Pancreas (tissue), 10 donors: ENCODE data around the gene BRME1. TPM values are rescaled to one million over a fixed set of nuclear protein-coding genes. Genes with fewer than 3 reads are reported as not detected.

Experiments used
- ATAC-seq, 4 donors: fragments of 200-7000 bp; cut with Tn5 transposase; one replicate each; pipeline versions ENCODE4 v1.8.0 to v1.9.1; 2020; ENCODE audit warnings: mild to moderate bottlenecking in 4 of 4, moderate library complexity in 4 of 4
- DNase-seq, 6 donors: peaks; one replicate each; pipeline ENCODE4 v3.0.0-alpha.2; 2020
- FAIRE-seq: peaks from 2 replicates; lab custom pipeline; 2012; peaks lifted over from hg19 to GRCh38; lab: Jason Lieb, UNC
- H3K27ac ChIP-seq, 4 donors: fragments of 200-600 bp; sonication (generic); 1 replicate in 3 of 4; 2 replicates in 1 of 4; pipeline versions ENCODE4 v1.5.0 to v1.8.0; 2020
- H3K27me3 ChIP-seq, 4 donors: fragments of 200-600 bp; one replicate each; pipeline ENCODE4 v1.8.0; 2021
- H3K36me3 ChIP-seq, 3 donors: fragments of 200-600 bp; sonication (generic) in 1 of 3; one replicate each; pipeline versions ENCODE4 v1.5.0 to v1.8.0; 2020 to 2021
- H3K4me1 ChIP-seq, 3 donors: fragments of 200-600 bp; one replicate each; pipeline ENCODE4 v1.8.0; 2021
- H3K4me3 ChIP-seq, 4 donors: fragments of 200-600 bp; sonication (generic) in 2 of 4; one replicate each; pipeline versions ENCODE4 v1.5.0 to v1.8.0; 2020 to 2021
- H3K9me3 ChIP-seq, 4 donors: fragments of 200-600 bp; one replicate each; pipeline ENCODE4 v1.8.0; 2021
- WGBS, 2 donors: extraction: QIAGEN DNeasy Blood & Tissue Kit; methylation state at CpG; one replicate each; pipeline ENCODE4 v1.1.7; 2013; 5-methylcytosine and 5-hydroxymethylcytosine counted together
- intact Hi-C, 3 donors: fragments of 100-400 bp; cut with DNase I; formaldehyde crosslinking; loops; one replicate each; pipeline versions ENCODE4 v1.11.1 to v1.14.2; 2022
- polyA plus RNA-seq, 2 donors: library from polyadenylated mRNA; stranded (reverse); fragments of 200-250 nt; gene quantifications; one replicate each; pipeline ENCODE4 v1.2.3, GENCODE V29; 2013
- total RNA-seq, 6 donors: library from RNA; stranded (reverse); fragmentation: NEBNext Ultra II Directional in 4 of 6; extraction: Animal tissue kit (Norgen Biotek cat#: 25700) in 4 of 6; gene quantifications; one replicate each; pipeline versions ENCODE4 v1.2.1 to v1.2.4, GENCODE V29; 2021 to 2023
- TF ChIP-seq, protein P1 (sequence below), 4 donors: fragments of 200-600 bp; sonication (generic) in 3 of 4; IDR thresholded peaks; one replicate each; pipeline versions ENCODE4 v1.5.0 to v1.8.0; 2021; ENCODE audit warnings: antibody characterized with exemption in 4 of 4
- donor health status: healthy with polysubstance abuse.
- donor health status: DM: no; HTN: no; CAD: no; lungs with moderate emphysema.
- donor health status: DM: no; HTN: no; CAD: no.
- donor health status: control.
- donor health status: control.
- donor health status: Bipolar disorder and iron deficiency.
- donor health status: DM: yes; HTN: yes; CAD: no.
- donor health status: DM: no; HTN: no; CAD: no.
- donor health status: DM: no; HTN: no; CAD: no.
- donor health status: DM: yes; HTN: yes; CAD: no.

Gene BRME1
- total and polyA plus RNA-seq, 8 donors: 2.6 to 15.3 (median 4.3) TPM

GRCh38 chr19:13894552-13894951, 11.4 kb downstream of the BRME1 start:
- ATAC-seq (no peak), DNase-seq (no peak), FAIRE-seq (no peak)
- H3K27me3 ChIP-seq: no peaks in the 10 kb centered on the region
- TF ChIP-seq, protein P1, sequence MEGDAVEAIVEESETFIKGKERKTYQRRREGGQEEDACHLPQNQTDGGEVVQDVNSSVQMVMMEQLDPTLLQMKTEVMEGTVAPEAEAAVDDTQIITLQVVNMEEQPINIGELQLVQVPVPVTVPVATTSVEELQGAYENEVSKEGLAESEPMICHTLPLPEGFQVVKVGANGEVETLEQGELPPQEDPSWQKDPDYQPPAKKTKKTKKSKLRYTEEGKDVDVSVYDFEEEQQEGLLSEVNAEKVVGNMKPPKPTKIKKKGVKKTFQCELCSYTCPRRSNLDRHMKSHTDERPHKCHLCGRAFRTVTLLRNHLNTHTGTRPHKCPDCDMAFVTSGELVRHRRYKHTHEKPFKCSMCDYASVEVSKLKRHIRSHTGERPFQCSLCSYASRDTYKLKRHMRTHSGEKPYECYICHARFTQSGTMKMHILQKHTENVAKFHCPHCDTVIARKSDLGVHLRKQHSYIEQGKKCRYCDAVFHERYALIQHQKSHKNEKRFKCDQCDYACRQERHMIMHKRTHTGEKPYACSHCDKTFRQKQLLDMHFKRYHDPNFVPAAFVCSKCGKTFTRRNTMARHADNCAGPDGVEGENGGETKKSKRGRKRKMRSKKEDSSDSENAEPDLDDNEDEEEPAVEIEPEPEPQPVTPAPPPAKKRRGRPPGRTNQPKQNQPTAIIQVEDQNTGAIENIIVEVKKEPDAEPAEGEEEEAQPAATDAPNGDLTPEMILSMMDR (IDR thresholded peaks at IDR 0.05): no peak
- no peaks in the 10 kb centered on the region for H3K4me1 ChIP-seq
- intact Hi-C loops: no loop called here
- no peak overlapping the region for H3K27ac ChIP-seq
- 75 to 81% methylated on average over 5 of the region's 5 CpGs for WGBS, 2 donors
- H3K9me3 ChIP-seq: no peaks in the 10 kb centered on the region
- no peaks in the 10 kb centered on the region for H3K36me3 ChIP-seq
- H3K4me3 ChIP-seq: no peak overlapping the region

DNA sequence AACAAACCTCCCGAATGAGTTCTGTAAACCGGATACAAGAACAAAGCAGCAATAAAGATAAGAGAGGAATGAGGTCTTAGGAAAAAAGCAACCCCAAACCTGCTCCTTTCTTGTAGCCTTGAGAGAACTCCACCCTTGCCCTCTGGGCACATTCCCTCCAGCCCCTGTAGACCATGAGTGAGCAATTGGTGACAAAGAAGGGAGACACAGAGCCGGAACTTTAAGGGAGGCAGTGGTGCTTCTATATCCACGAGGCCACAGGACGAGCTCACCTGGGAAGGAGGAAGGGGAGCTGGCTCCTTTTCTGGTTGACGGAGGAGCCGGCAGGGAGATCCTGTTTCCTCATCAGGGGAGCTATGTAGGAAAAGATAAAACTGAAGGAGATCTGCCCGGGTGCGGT, 13.0 kb downstream of the BRME1 start:
- Histone ChIP-seq H3K36me3 (no peaks in the 10 kb centered on the region), H3K4me1 (no peaks in the 10 kb centered on the region), H3K27ac (no peak overlapping the region), H3K4me3 (no peak overlapping the region), H3K27me3 (no peaks in the 10 kb centered on the region), H3K9me3 (no peaks in the 10 kb centered on the region)
- ATAC-seq: no peak
- WGBS, 2 donors: 81 to 85% methylated on average over 9 of the region's 9 CpGs
- no peak for FAIRE-seq
- TF ChIP-seq, protein P1 (IDR thresholded peaks at IDR 0.05): no peak
- DNase-seq: no peak
- intact Hi-C loops: no loop called here

GRCh38 chr19:13890136-13890535, 15.8 kb downstream of the BRME1 start:
- no peaks in the 10 kb centered on the region for H3K36me3 ChIP-seq
- H3K4me1 ChIP-seq: peaks cover 0 to 7% (median 6%) of the 10 kb centered on the region in 3 donors
- intact Hi-C loops: no loop called here
- ATAC-seq: no peak
- no peak overlapping the region for H3K27ac ChIP-seq
- no peak overlapping the region for H3K4me3 ChIP-seq
- FAIRE-seq: no peak
- DNase-seq: peak in 1 of 6 donors; percentile 22
- 90 to 92% methylated on average over 13 of the region's 13 CpGs for WGBS, 2 donors
- no peaks in the 10 kb centered on the region for H3K9me3 ChIP-seq
- TF ChIP-seq, protein P1 (IDR thresholded peaks at IDR 0.05): no peak
- no peaks in the 10 kb centered on the region for H3K27me3 ChIP-seq

GRCh38 chr19:13888281-13888680, 17.6 kb downstream of the BRME1 start:
- H3K36me3 ChIP-seq: no peaks in the 10 kb centered on the region
- ATAC-seq: no peak
- FAIRE-seq: no peak
- no peak overlapping the region for H3K27ac ChIP-seq
- H3K4me1 ChIP-seq: peaks cover 10 to 16% (median 15%) of the 10 kb centered on the region in 3 donors
- 91 to 93% methylated on average over 16 of the region's 16 CpGs for WGBS, 2 donors
- H3K4me3 ChIP-seq: no peak overlapping the region
- intact Hi-C loops: no loop called here
- TF ChIP-seq, protein P1 (IDR thresholded peaks at IDR 0.05): no peak
- H3K27me3 ChIP-seq: no peaks in the 10 kb centered on the region
- H3K9me3 ChIP-seq: no peaks in the 10 kb centered on the region
- DNase-seq: peak in 1 of 6 donors; percentile 31

DNA sequence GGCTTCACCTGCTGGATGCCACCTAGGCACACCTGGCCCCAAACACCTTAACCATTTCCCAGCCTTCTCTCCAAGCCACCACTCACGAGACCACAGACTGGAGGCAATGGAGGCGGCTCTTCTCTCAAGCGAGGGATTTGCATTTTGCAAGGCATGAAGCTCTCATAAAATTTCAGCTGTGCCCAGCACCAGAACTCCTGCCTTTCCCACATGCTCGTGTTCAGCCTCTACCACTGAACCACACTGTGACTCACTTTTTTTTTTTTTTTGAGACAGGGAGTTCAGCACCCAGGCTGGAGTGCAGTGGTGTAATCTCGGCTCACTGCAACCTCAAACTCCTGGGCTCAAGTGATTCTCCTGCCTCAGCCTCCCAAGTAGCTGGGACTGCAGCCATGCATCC, 18.4 kb downstream of the BRME1 start:
- 89 to 91% methylated on average over 5 of the region's 5 CpGs for WGBS, 2 donors
- intact Hi-C loops: no loop called here
- no peaks in the 10 kb centered on the region for H3K36me3 ChIP-seq
- peaks cover 11 to 16% (median 15%) of the 10 kb centered on the region in 3 donors for H3K4me1 ChIP-seq
- no peak overlapping the region for H3K27ac ChIP-seq
- H3K9me3 ChIP-seq: no peaks in the 10 kb centered on the region
- no peak overlapping the region for H3K4me3 ChIP-seq
- TF ChIP-seq, protein P1 (IDR thresholded peaks at IDR 0.05): no peak
- no peak for ATAC-seq
- no peak for FAIRE-seq
- no peaks in the 10 kb centered on the region for H3K27me3 ChIP-seq
- DNase-seq: no peak
